Measurements from ENCODE around the gene TEDC1.
A peak's percentile ranks its signal among the peaks of the same experiment; 100 is the strongest.

The TEDC1 gene

GRCh38 chr14:105517096-105517495 is 26.1 kb downstream of the TEDC1 start:
- DNase-seq (ENCODE audit: low read depth in 2 of 3, low spot score in 1 of 3): no peak

DNA sequence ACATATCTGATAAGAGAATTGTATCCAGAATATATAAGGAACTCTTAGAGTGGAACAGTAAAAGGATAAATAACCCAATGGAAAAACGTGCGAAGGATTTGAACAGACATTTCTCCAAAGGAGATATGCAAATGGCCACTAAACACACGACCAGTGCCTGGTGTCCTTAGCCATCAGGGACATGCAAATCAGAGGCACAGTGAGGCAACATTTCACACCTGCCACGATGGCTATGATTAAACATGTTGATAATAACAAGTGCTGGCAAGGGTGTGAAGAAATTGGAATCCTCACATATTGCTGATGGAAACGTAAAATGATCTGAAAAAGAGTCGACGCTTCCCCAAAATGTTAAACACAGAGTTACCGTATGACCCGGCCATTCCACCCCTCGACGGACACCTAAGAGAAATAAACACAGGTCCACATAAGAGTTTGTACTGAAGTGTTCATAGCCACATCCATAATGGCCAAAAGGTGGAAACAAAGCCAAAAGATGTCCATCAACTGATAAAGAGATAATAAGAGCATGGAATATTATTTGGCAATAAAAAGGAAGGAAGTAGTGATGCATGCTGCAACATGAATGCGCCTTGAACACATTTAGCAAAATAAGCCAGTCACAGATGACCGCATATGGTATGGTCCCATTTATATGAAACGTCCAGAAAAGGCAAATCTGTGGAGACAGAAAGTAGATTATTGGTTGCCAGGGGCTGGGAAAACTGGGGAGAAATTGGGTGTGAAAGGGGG is 29.1 kb downstream of the TEDC1 start:
- no peak for DNase-seq (ENCODE audit: low read depth in 2 of 3, low spot score in 1 of 3)

DNA sequence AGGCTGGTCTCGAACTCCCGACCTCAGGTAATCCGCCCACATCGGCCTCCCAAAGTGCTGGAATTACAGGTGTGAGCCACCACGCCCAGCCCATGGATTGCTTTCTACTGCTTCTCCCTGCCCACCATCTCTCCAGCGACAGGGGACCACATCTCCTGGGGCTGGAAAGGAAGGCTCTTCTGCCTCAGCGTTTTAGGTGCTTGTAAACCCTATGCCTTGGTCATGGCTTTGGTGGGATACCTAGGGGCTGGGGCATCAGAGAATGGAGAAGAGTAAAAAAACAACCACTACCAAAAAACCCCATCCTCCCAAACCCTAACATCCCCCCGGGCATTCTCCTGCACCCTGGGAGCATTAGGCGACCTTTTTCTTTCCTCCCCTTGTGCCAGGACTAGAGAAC is 34.3 kb downstream of the TEDC1 start:
- no peak for DNase-seq (ENCODE audit: low read depth in 2 of 3, low spot score in 1 of 3)

DNA sequence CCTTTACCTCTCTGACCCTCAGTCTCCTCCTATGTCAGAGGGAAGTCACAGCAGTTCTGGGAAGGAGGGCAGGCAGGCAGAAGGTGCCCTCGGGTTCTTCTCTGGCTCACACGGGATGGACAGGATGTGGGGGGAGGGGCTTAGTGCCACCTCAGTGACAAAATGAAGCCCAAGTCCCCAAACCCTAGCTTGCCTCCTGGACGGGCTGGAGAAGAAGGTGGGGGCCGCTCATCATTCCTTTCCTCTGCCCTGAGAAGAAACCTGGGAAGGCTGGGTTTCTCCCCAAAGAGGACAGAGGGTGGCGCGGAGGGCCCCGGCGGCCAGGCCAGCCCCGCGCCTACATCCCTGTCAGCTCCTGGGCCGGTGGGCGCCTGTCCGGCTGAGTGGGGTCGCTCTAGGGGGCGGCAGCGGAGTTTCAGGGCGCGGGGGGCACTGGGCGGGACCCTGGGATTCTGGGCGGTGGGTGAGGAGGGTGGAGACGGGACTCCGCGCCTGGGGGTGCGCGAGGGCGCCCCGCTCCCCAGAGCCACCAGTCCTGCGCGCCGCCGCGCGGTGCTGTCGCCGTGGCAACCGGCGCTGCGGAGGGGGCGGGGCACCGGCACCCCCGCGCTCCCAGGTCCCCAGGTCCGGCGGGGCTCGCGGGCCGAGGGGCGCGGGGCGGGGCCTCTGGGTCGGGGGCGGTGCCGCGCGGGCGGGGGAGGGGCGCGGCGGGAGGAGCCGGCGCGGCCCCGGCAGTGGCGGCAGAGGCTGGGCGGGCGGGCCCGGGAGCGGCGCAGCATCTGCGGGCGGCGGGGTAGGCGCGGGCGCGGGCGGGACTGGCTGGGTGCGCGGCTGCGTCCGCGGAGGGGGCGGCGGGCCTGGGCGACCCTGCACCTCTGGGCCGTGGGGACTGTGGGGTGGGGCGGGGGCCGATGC is 35.1 kb downstream of the TEDC1 start, which contains the start of gene TMEM121:
TMEM121 (plus strand) TSS at position 723 of the 915 bp plus-strand sequence. CDS start 2,252 bp downstream, outside the sequence.
- DNase-seq (ENCODE audit: low read depth in 2 of 3, low spot score in 1 of 3): no peak

GRCh38 chr14:105526776-105527380 is 35.8 kb downstream of the TEDC1 start:
- no peak for DNase-seq (ENCODE audit: low read depth in 2 of 3, low spot score in 1 of 3)

DNA sequence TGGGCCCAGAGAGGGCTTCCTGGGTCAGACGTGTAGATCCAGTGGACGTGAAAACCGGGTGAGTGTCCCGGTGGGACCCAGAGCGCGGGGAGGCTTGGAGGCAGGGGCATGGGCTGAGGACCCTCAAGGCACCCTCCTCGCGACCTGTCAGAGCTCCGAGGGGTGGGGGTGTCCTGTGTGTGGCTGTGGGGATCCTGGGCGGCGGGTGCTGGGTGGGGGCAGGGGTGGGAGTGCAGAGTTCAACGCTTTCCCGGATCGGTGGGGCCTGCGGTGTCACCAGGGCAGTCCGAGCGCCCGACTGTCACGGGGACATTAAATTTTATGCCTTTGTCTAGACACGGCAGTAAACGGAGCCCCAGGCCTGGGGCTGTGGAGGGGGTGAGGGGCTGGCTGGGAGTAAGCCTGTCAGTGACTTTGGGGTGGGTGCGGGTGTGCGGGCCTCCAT is 36.4 kb downstream of the TEDC1 start:
- DNase-seq (ENCODE audit: low read depth in 2 of 3, low spot score in 1 of 3): no peak

DNA sequence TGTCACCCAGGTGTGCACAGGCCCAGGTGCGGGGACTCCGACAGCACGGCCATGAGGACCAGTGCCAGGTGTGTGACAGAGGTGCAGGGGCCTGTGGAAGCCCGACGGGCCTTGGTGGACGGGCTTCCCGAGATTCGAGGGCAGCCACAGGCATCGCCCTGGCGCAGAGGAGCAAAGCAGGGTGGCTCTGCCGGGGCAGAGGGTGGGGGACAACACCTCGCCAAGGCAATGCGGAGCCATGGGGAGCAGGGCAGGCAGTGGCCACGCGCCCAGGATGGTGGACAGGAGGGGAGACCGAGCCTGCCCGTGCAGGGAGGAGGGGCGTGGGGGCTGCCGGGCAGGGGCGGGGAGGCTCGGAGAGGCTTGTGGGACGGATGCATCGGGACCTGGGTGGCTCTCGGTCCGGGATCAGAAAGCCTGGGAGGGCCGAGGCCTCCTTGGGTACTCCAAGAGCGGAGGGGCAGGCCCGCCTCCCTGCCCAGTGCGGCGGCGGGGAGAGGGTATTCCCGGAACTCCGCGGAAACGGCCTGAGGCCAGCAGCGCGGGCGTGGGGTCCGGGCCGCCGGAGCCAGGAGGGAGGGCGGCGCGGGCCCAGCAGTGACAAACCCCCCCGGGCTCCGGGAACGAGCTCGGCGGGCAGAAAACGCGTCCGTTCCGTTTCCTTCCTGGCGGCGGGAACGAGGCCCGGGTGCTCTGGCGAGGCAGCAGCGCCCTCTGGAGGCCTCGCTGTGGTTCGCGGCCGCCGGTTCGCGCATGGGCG is 37.0 kb downstream of the TEDC1 start:
- peak; percentile 57 to 79 (median 68) for DNase-seq (ENCODE audit: low read depth in 2 of 3, low spot score in 1 of 3)

DNA sequence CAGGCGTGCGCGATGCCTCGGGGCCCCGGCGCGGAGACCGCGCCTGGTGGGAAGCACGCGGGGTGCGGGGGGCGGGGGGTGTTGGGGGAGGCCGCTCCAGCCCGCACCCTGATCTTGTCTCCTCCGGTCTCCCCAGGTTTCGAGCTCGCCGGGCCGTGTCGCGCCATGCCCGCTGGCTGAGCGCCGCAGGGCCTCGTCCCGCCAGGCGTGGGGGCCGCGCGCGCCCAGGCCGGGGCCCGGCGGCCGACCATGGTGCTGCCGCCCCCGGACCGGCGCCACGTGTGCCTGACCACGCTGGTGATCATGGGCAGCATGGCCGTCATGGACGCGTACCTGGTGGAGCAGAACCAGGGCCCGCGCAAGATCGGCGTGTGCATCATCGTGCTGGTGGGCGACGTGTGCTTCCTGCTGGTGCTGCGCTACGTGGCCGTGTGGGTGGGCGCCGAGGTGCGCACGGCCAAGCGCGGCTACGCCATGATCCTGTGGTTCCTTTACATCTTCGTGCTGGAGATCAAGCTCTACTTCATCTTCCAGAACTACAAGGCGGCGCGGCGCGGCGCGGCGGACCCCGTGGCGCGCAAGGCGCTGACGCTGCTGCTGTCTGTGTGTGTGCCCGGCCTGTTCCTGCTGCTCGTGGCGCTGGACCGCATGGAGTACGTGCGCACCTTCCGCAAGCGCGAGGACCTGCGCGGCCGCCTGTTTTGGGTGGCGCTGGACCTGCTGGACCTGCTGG is 37.7 kb downstream of the TEDC1 start:
- peak in 2 of 3 donors; percentile 46 to 48 for DNase-seq (ENCODE audit: low read depth in 2 of 3, low spot score in 1 of 3)

- no peak for DNase-seq (ENCODE audit: low read depth in 2 of 3, low spot score in 1 of 3)
Observed at GRCh38 chr14:105529319-105529568, 38.2 kb downstream of the TEDC1 start.

GRCh38 chr14:105529569-105530284 is 38.7 kb downstream of the TEDC1 start:
- no peak for DNase-seq (ENCODE audit: low read depth in 2 of 3, low spot score in 1 of 3)

DNA sequence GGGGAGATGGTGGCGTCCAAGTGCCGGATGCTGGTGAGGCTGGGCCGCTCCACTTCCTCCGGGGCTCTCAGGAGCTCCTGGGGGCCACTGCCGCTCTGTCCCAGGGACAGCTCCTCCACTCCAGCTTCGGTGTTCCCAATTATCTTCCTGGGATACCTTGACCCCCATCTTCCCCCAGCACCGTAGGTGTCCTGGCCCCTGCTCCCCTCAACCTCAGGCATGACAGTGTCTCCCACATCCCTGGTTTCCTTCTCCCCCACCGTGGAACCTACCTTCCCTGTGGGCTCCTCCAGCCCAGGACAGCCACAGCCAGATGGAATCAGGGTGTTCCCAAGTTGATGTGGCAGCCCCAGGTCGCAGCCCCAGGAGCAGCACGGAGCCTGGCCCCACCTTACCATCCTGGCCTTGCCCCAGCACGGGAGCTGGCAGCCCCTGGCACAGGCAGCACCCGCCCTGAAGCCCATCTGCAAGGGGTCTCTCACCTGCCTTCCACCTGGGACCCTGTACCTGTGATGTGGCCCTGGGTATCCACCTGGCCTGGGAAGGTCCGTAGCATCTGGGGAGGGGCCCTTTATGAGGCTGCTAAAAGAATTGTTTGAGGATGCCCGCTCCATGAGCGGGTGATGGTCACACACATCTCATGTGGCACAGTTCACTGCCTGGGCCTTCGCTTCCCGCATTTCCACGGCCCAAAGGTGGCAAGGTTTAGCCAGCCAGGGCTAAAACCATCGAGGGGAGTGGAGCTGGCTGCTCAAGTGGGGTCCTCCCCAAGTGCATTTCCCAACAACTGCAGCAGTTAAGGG is 39.4 kb downstream of the TEDC1 start:
- DNase-seq (ENCODE audit: low read depth in 2 of 3, low spot score in 1 of 3): no peak

DNA sequence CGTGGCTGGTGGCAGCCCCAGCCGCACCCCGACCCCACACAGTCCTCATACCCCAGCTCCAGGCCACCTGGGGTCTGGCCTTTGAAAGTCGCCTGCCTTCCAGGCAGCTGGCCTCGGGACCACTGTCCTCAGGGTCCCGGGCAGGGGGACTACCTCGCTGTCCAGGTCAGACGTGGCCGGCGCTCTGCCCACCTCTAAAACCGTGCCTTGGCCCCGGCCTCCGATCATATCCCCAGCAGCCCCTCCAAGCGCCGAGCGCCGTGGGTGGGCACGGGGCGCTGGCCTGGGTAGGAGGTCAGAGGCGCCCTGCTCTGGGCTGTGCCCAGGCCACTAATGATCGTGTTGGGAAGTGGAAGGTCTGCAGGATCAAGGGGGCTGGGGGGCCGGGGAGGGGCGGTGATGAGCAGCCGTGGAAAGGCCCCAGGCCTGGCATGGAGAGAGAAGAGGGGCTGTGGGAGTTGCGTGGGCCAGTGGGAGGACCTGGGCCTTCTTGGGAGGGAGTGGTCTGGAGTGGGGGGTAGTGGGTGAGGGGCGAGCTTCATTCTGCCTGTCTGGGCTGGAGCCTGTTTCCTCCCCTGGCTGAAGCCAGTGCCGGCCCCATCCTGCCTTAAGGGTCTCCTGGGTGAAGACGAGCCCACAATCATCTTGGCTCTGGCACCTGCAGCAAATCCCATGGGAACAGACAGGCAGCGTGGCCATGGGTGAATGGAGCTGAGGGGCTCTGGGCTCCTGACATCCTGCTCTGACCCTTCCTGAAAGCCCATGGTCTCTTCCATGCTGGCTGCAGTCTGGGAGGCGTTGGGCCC is 40.2 kb downstream of the TEDC1 start:
- DNase-seq (ENCODE audit: low read depth in 2 of 3, low spot score in 1 of 3): no peak

- DNase-seq (ENCODE audit: low read depth in 2 of 3, low spot score in 1 of 3): no peak
Observed at GRCh38 chr14:105531894-105532623, 41.0 kb downstream of the TEDC1 start.

DNA sequence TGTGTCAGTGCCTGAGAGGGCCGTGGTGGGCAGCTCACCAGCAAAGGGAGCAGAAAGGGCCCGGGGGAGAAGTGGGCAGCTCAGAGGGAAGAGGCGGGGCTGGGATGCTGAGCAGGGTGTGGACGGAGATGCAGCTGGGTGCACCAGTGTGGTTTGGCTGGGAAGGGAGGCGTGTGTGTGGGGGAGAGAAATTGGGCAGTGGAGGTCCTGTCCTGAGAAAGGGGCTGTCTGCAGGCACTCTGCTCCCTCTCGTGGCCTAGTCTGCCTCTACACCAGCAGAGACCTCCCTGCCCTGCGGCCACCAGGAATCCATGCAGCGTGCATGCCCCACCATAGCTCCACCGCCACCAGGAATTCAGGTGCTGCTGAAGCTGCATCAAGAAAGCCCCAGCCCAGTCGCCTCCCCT is 41.7 kb downstream of the TEDC1 start:
- DNase-seq (ENCODE audit: low read depth in 2 of 3, low spot score in 1 of 3): no peak

DNA sequence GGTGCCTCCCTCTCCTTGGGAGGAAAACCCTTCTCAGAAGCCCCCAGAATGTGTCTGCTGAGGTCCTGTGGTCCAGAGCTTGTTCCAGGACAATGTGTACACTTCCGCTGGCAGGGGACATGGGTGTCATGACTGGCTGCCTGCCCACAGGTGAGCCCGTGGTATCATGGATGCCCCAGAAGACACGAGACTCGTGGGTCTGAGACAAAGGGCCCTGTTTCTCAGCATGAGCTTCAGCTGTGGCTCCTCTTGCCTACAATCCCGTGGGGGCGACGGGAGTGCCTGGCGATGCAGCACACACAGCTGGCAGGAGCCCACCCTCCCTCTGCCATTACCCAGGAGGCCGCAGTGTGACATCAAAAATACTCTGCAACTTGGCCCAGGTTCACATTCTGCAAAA is 42.3 kb downstream of the TEDC1 start:
- no peak for DNase-seq (ENCODE audit: low read depth in 2 of 3, low spot score in 1 of 3)

DNA sequence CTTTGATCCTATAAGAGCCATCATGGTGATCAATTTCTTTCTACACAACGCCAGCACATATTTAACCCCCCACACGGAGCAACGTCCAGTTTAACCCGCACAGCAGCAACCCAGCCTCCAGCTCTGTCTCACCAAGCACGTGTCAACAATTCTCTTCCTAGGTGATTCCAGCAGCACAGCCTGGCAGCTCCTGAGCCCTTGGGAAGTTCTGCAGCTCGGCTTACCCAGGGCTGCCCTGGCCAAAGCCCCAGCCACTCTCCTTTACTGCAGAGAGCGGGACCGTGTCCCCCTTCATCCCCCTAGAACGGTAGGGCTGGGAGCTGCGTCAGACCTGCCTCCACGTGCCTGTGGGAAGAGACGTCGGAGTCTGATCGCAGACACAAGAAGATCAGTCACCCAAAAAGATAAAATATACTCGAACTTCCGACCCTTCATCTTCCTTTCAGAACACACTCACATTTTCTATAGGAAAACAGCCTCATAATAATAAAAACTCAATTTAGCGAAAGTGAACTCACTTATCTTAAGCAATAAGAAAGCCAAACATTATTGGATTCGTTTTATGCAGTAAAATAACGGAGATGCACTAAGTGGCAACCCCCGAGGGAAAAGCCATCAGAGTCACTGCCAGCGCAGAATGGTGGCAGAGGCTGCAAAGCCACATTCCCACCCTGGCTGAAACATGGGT is 42.9 kb downstream of the TEDC1 start:
- DNase-seq (ENCODE audit: low read depth in 2 of 3, low spot score in 1 of 3): no peak

- no peak for DNase-seq (ENCODE audit: low read depth in 2 of 3, low spot score in 1 of 3)
Observed at GRCh38 chr14:105534586-105534985, 43.5 kb downstream of the TEDC1 start.

Measured in stimulated activated CD4-positive, alpha-beta T cell treated with anti-CD3 and anti-CD28 coated beads, Interleukin-12 subunit alpha, Interleukin-12 subunit beta, amount 100 ng/mL, for 48 hours (primary cell).